Epithelial cell of prostate (primary cell): ENCODE data around the gene PDE11A.
"Not testable (repeated sequence)": the region's sequence is repeated elsewhere in the genome, so short reads cannot be mapped to it uniquely, and the experiment has no call there.

ENCODE experiments used
- DNase-seq: peaks from one replicate; pipeline ENCODE4 v3.0.0-alpha.2; 2011; ENCODE audit warnings: low read depth, low spot score
- H3K27ac ChIP-seq: fragments of 450-650 bp; 2 replicates; pipeline ENCODE4 v1.5.1; 2017; ENCODE audit warnings: mild to moderate bottlenecking

Gene PDE11A

GRCh38 chr2:177835418-177836204 lies 237.0 kb downstream of the PDE11A start:
- H3K27ac ChIP-seq, DNase-seq: not testable (repeated sequence)

GRCh38 chr2:177832611-177833433 lies 239.8 kb downstream of the PDE11A start:
- H3K27ac ChIP-seq, result no peak overlapping the region
- DNase-seq, result no peak

- no peak overlapping the region for H3K27ac ChIP-seq
- DNase-seq, result no peak
These were observed 241.6 kb downstream of the PDE11A start for GRCh38 chr2:177830881-177831386.

- no peak for DNase-seq
- H3K27ac ChIP-seq, result no peak overlapping the region
These were observed 244.0 kb downstream of the PDE11A start for GRCh38 chr2:177828557-177828956.

- H3K27ac ChIP-seq, result no peak overlapping the region
- no peak for DNase-seq
These were observed 245.7 kb downstream of the PDE11A start for GRCh38 chr2:177826897-177827296.

- no peak overlapping the region for H3K27ac ChIP-seq
- no peak for DNase-seq
These were observed 249.6 kb downstream of the PDE11A start for GRCh38 chr2:177822941-177823340.

- no peak overlapping the region for H3K27ac ChIP-seq
- no peak for DNase-seq
These were observed 254.2 kb downstream of the PDE11A start for GRCh38 chr2:177818412-177818811.

GRCh38 chr2:177817300-177817699 lies 255.3 kb downstream of the PDE11A start:
- DNase-seq, result no peak
- H3K27ac ChIP-seq, result no peak overlapping the region

GRCh38 chr2:177816766-177817165 lies 255.8 kb downstream of the PDE11A start:
- no peak overlapping the region for H3K27ac ChIP-seq
- DNase-seq, result no peak

- DNase-seq, result no peak
- no peak overlapping the region for H3K27ac ChIP-seq
These were observed 259.7 kb downstream of the PDE11A start for GRCh38 chr2:177812713-177813396.

GRCh38 chr2:177810906-177811305 lies 261.7 kb downstream of the PDE11A start:
- H3K27ac ChIP-seq, result no peak overlapping the region
- DNase-seq, result no peak

GRCh38 chr2:177808984-177809809 lies 263.4 kb downstream of the PDE11A start:
- no peak overlapping the region for H3K27ac ChIP-seq
- DNase-seq, result no peak

- no peak for DNase-seq
- H3K27ac ChIP-seq, result no peak overlapping the region
These were observed 266.6 kb downstream of the PDE11A start for GRCh38 chr2:177806025-177806424.

GRCh38 chr2:177799531-177799930 lies 273.0 kb downstream of the PDE11A start:
- H3K27ac ChIP-seq, result no peak overlapping the region
- DNase-seq, result no peak

- H3K27ac ChIP-seq, result no peak overlapping the region
- DNase-seq, result no peak
These were observed 274.8 kb downstream of the PDE11A start for GRCh38 chr2:177797808-177798207.

- no peak for DNase-seq
- H3K27ac ChIP-seq, result no peak overlapping the region
These were observed 275.7 kb downstream of the PDE11A start for GRCh38 chr2:177796654-177797415.

GRCh38 chr2:177796011-177796410 lies 276.6 kb downstream of the PDE11A start:
- no peak for DNase-seq
- H3K27ac ChIP-seq, result no peak overlapping the region

- DNase-seq, result peak; percentile 29
- peak overlapping the region; percentile 74 for H3K27ac ChIP-seq
These were observed 287.4 kb downstream of the PDE11A start for GRCh38 chr2:177785143-177785542.

- DNase-seq, result no peak
- peak overlapping the region; percentile 74 for H3K27ac ChIP-seq
These were observed 287.9 kb downstream of the PDE11A start for GRCh38 chr2:177784745-177785067.
